NCI-H1092 treated with DMSO at 0.1 percent for 48 hours (cell line): ENCODE measurements around the gene PMFBP1.

Experiments
- DNase-seq: peaks from one replicate; lab custom pipeline; 2025; lab: John Stamatoyannopoulos, UW

PMFBP1 gene

DNA sequence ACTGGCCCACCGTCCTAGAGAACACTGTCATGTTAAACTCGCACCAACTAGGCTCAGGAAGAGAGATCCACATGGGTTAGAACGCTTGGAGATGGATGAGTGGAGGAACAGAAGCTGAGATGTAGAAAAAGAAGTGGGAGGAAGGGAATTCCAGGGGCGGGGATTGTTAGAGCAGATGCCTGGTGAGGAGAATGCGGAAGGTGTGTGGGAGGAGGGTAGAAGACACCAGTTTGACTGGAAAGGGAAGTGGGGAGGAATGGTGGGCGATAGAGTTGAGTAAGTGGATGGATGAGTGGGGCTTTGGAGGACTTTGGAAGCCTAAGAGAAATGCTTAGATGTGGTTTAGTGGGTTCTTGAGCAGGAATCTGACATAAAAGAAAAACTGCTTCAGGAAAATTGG is 40.9 kb downstream of the PMFBP1 start:
- DNase-seq = no peak

DNA sequence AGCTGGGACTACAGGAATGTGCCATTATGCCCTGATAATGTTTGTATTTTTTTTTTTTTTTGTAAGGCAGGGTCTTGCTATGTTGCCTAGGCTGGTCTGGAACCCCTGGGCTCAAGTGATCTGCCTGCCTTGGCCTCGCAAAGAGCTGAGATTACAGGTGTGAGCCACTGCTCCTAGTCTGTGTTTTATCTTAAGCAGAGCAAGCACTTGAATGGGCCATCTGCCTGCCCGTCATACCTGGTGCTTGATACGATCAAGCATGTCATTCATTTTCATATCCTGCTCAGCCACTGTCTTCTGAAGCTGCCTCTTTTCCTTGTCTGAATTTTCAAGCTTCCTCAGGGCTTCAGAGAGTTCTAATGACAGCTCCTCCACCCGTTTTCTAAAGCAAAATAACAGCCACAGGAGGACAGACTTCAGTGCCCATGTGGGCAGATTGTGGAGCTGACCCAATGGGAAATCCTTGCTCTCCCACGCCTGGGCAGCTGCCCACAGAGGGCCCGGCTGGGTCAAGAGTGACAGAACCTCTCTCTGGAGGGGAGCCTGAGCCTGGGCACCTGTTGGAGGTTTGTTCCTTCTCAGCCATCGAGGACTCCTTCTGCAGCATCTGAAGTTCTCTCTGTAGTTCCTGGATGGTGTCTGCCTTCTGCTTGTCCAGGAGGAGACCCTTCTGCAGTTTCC is 41.8 kb downstream of the PMFBP1 start:
- no peak for DNase-seq

DNA sequence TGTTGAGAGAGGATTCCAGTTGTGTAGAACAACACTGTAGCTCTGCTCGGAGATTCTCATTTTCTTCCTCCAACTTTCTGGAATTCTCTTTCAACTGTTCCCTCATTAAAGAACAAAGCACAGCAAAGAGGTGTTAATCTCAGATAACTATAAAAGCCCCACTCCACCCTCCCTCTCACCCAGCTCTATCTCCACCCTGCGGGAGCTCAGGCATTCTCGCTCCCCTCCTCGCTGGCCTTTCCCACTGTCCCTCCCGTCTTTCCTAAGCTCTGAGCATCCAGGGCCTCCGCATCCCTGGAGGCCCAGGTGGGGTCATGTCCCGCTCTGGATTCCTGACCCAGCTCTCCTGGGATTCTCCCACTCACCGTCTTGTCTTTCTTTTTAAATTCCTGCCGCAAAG is 43.3 kb downstream of the PMFBP1 start:
- no peak for DNase-seq

DNA sequence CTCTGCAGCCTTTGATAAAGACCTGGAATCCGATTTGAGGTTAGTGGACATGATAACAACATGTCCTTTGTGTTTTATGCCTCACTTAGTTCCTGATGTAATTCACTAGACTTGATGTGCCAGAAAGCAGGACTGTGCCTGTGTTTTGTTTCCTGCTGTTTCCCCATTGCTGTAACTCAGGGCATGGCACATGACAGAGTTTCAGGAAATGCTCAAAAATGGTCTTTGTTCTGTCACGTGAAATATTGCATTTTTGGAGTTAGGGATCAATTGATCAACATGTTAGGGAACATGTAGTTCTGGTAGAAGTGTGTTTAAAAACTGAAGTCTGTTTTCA is 45.6 kb downstream of the PMFBP1 start:
- DNase-seq = no peak

DNA sequence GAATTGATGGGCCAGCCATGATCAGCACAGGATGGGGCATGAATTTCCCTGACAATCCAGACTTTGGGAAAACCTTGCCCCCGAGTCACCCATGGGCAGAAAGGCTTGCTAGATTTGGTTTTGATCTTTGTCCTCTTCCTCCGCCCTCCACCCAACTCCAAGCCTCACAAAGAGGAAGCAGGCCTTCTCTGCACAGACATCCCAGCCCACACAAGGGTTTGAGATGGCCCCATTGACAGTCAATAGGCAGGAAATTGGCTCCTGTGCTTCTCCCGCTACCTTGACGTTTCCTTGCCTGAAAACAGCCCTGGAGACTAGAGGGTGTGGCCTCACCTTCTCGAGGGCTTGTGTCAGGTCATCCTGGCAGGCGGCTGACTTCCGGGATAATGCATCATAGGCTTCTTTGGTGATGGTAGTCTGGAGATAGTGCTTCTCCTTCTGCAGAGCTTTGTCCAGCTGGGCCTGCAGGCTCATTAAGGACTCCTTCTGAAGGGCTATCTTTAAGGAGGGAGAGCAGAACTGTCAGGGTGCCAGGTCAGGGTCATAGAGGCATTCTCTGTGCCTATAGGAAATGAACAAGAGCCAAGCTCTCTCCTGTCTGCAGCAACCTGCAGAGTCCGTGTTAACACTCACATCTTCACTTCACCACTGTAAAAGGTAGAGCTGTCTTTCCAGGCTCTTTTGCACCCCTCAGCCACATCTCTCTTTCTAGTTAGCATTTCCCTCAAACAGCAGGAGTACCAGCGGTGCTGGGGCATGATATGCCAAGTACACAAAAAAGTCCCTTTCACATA is 46.1 kb downstream of the PMFBP1 start:
- no peak for DNase-seq

DNA sequence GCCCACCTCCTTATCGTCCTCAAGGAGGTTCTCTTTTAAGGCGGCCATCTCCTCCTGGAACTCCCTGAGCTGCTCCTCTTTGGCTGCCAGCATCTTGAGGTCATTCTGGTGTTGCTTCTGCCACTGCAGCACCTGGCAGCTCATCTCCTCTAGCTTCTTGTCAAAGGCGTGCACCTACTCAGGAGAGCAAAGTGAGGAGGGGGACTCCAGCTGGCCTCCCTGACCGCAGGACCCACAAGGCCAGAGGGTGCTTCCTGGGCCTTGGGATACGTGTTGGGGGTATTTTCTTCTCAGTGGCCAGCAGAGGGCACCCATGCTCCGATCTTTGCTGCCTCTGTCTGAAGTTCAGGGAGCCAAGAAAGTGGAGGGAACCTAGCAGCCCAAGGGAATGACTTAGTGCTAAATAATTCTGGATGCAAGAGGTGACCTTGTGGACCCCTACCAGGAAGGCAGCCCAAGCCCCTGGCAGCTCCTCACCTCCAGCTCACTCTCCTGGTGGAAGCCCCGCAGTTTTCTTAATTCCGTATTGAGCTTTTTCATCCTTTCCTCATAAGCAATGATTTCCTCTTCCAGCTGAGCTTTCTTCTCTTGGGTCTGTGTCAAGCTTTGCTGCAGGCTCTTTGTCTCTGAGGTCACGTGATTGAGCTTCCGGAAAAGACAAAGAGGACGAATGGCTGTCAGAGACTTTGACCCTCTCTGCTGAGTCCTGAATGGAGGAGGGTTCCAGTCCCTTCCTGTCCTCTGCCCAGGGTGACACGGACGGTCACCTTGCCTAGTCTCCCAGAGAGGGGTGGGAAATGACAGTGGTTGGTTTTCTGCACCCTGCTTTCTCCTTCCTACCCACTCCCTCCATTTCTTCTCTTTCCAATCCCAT is 47.0 kb downstream of the PMFBP1 start:
- peak; percentile 77 for DNase-seq

DNA sequence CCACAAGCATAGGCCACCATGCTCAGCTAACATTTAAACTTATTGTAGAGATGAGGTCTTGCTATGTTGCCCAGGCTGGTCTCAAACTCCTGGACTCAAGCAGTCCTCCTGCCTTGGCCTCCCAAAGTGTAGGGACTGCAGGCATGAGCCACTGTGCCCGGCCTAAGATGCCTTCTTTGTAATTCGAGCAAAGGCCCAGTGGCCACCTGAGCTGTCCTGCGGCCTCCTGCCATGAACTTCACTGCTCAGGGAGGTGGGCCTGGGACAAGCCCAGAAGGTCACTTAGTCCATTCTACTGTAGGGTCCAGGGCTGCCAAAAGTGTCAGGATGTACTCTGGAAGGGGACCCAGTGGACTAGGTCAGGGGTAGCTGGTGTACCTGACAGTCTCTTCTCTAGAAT is 47.8 kb downstream of the PMFBP1 start:
- DNase-seq = no peak

DNA sequence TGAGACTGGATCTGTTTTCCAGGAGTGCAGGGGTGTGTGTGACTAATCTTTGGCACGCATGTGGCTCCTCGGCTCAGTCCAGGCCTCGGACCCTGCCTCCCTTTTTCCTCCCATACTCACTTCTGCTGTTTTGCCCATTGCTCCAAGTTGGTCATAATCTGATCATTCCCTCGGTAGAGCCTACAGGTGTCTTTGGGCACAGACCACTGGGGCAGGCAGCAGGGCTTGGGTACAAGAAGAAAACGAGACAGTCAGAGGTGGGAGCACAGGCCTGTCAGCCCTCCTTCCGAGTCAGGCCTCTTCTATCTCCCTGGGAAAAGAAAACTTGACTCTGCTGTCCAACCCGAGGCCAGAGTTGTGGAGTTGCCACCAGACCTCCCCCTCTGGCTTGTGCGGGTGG is 48.5 kb downstream of the PMFBP1 start:
- no peak for DNase-seq

DNA sequence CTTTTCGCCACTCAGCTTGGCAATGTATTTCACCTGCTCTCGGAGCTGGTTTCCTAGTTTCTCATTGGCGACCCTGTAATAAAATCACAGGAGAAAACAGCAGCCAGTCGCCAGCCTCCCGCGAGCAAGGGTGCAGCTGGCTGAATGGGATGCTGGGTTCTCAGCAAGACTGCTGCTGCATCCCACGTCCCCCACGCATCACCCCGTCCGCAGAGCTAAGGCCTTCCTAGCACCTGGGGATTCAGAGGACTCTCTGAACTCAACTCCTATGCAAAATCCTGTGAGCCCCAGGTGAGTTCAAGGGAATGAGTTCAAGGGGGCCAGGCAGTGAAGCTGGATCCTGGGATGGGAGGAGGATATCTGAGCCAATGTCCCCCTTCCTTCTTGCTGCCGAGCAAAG is 49.0 kb downstream of the PMFBP1 start:
- no peak for DNase-seq

DNA sequence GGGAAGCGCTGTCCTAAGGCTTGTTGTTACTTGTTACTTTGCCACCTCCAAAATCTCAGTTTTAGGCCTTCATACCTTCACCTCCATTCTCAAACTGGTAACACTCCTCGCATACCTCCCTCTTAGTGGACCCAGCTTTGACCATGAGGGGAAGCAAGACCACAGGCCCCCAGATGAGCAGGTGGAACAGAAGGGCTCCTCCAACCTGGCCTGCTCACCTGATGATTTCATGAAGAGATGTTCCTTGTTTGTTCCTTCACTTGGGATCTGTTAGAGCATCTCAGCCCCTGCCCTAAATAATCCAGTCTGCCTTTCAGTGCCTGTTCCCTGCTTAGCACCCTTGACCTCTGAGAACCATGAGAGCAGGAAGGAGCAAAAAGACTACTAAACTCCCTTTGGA is 49.6 kb downstream of the PMFBP1 start:
- DNase-seq = no peak

DNA sequence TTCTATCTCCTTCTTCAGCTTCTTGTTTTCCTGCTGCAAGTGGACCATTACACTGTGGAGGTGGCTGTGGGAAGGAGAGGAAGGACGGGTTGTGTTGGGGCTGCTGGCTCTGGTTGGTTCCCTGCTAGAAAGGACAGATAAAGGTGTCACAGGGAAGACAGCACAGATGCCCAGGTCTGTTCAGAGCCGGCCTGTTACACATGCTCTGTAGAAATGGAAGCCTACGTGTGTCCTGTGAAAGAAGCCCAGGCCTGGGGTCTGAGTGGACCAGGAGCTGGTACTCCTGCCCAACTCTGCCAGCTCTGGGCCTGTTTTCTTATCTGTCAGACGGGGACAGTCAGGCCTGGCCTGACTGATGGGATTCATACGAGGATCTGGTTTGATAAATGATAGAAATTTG is 51.9 kb downstream of the PMFBP1 start:
- no peak for DNase-seq

DNA sequence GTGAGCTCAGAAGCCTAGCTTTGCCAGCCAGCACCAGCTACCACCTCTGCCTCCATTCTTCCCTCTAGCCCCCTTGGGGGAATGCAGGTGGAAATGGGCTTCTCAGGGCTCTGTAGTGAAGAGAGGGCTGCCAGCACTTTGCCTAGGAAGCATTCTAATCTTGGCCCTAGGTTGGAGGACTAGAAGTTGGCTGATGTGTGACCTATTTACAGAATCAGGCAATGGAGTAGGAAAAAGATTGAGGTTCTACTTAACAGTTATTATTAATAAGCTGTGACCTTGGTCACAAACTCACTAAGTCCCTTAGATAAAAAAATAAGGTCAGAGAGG is 58.4 kb downstream of the PMFBP1 start:
- DNase-seq = no peak

DNA sequence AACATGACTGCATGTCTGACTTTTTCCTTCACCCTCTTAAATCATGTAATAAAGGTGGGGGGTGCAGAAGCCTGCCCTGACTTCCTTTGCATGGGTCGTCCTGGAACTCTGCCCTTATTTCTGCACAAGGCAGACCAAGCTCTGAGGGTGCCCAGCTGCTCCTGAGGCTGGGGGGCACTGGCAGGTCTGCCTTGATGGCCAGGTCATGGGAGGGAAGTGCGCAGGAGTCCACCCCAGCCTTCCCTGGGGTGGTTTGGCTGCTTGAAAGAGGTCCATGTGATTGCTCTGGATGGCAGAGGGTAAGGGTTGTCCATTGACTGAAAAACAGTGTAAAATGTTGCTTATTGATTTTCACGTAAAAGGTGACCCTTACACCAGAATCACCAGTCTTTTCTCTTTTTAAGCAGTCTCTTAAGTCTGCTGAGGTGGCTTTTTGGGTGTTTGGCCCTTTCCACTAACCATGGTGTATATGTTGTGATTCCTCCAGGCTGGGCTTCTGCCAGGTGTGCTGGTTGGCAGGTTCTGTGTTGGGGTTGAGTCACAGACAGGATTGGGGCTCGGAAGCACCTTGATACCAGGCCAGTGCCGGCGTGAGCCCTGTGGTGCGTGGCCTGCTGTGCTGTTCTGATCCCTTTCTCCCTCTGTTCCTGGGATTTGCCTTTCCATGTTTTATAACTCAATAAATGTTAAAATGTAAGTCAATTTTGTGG is 58.9 kb downstream of the PMFBP1 start:
- no peak for DNase-seq

DNA sequence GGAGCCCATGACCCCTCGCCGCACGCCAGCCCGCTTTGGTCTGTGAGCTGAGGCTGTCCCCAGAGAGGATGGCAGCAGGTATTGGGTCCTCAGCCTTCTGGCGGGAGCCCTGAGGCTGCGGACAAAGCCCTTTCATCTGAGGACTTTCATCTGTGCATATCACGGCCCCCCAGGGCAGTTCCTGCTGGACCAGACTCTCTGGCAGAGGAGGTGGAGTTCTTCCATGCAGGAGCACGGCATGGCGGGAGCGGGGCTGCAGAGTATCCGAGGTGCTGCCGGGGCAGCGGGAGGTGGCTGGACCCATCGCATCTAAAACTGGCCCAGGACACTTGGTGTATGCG is 59.5 kb downstream of the PMFBP1 start:
- no peak for DNase-seq

DNA sequence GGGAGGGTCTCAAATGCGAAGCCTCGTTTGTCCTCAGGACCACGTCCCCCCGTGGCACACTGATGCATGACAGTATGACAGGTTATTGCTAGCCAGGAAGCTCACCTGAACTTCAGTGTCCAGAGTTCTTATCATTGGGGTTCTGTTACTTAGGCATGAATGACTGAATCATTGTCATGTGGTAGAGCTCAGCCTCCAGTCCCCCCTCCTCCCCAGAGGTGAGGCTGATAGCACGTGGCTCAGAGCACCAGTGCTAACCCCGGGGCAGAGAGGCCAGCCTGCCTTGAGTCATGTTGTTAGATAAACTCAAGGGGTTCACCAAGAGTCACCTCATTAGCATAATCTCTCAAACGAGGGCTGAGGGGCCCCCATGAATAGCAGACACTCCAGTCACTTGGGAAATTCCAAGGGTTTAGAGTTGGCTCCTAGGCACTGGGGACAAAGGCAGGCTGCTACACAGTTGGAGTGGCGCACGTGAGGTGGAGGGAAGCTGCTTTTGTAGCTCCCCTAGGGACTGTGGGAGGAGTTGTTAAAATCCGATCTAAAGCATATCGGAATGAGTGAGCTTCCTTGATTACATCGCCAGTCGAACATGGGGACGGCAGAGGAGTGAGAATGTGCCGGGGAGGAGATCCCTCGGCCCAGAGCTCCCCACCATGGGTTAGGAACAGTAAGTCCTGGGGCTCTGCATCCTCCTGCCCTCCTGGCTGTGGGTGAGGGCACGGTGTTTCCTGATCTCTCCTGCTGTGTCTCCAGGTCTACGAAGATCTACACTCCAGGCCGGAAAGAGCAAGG is 60.1 kb downstream of the PMFBP1 start:
- DNase-seq = no peak

DNA sequence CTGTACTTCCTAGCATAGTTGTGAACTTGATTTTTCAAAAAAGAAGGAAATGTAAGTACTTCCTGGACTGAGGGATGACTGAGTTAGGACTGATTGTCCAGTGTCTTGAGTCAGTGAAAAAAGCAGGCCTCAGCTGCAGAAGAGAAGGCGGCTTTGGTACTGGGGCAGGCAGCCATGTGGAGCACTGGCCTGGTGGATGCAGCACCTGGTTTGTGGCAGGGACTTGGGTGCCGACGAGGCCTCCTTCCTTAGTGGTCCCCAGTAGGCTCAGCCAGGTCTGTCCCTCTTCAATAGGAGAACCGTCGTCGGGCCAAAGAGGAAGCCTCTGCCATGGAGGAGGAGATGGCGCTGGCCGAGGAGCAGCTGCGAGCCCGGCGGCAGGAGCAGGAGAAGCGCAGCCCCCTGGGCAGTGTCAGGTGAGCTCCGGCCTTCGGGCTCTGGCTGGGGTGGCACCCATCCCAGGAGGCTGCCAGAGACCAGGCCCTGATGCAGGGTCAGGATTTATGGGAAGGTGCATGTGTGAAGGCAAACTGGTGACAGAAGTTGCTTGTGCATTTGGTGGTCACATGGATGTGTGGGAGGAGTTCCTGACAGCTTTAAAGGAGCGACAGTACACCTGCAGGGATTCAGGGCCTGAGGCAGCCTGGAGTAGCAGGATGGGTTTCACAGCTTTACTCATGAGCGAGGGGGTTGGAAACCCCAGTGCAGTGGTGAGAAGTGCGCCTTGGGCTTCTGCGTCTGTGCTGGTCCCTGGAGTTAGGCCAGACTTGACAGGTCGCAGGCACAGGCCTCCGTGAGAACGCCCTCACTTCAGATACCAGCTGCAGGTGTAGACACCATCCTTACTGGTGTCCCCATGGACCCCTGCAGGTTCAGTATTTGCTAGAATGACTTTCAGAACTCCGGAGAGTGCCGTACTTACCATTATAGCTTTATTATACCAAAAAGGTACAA is 61.0 kb downstream of the PMFBP1 start:
- DNase-seq = no peak

DNA sequence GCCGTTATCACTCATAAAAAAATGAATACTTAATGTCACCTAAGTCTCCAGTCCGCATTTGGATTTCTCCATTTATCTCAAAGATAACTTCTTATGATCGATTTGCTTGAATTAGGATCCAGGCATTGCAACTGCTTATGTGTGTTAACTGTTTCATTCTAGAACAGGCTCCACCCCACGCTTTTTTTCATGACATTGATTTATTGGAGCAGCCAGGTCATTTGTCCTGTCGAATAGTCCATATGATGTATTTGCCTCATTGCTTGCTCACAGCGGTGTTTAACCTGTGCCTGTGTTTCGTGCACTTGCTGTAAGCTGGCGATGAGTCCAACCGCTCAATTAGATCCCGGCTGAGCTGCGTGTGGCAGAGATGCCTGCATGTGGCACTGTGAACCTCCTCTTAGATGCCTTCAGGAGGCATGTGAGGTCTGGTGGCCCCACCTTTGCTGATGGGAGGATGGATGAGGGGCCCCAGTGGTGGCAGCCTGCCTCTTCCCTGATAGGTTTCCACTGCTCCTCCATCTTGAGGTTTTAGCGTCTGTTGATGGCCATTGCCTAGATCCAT is 61.9 kb downstream of the PMFBP1 start:
- DNase-seq = no peak

DNA sequence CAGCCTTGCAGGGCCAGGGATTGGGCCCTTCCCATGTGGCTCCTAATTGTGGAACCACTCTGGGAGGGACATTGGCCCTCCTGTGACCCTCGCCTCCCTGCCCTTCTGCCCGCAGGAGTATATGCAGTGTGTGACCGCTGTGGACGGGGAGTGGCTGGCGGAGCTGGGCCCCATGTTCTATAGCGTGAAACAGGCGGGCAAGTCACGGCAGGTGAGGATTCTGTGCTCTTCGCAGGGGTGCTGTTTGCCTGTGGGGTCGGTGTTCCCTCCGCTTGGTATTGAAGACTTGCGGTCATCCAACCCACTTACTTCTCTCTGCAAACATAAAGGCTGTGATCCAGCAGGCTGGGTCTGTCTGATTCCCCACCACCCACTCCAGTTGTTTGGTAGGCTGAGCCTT is 62.7 kb downstream of the PMFBP1 start:
- no peak for DNase-seq

DNA sequence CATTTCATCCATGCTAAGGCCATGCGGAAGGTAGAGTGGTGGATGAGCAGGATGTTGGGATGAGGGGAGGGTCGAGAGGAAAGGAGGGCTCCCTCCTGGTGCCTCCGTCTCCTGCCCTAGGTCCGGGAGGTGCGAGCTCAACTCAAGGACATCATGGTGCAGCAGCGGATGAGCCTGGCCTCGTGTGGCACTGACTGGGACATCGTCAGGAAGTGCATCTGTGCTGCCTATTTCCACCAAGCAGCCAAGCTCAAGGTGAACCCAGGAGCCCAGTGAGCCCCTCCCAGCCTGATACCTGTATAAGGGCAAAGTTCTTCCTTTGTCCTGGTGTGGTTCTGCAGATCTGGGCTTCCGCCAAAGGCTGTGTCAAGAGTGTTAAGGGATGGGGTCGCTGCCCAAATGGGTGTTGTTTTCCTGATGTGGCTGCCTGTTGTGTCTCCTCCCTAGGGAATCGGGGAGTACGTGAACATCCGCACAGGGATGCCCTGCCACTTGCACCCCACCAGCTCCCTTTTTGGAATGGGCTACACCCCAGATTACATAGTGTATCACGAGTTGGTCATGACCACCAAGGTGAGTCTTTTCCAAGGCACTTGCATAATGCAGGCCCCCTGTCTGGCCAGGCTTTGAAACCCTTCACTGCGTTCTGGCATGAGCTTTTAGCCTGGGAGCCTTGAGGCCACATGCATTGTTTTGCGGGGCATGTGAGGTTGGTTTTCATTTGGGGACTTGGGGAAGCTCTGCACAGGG is 63.4 kb downstream of the PMFBP1 start:
- no peak for DNase-seq

DNA sequence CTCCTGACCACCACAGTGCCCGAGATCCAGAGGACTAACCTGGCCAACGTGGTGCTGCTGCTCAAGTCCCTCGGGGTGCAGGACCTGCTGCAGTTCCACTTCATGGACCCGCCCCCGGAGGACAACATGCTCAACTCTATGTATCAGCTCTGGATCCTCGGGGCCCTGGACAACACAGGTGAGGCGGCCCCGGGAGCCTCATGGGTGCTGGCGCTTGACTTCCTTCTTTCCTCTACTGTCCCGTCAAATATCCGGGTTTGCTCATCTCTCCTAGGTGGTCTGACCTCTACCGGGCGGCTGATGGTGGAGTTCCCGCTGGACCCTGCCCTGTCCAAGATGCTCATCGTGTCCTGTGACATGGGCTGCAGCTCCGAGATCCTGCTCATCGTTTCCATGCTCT is 64.6 kb downstream of the PMFBP1 start:
- DNase-seq = no peak
